DOHH2 (cell line): ENCODE results near the gene CADPS.

Experiments
- EZH2phosphoT487 ChIP-seq: fragments of 200-600 bp; sonication (generic); IDR thresholded peaks from 2 replicates; pipeline ENCODE4 v1.6.1; 2017; ENCODE audit warnings: borderline replicate concordance, mild to moderate bottlenecking, antibody characterized with exemption, low read length, moderate library complexity, mixed read lengths
- TF ChIP-seq, protein P1 (sequence below): fragments of 200-600 bp; sonication (generic); IDR thresholded peaks from one replicate; pipeline ENCODE4 v1.5.1; 2014; ENCODE audit warnings: antibody characterized with exemption, mild to moderate bottlenecking, low read depth, low read length; ENCODE audit not compliant: poor library complexity, severe bottlenecking

DNA sequence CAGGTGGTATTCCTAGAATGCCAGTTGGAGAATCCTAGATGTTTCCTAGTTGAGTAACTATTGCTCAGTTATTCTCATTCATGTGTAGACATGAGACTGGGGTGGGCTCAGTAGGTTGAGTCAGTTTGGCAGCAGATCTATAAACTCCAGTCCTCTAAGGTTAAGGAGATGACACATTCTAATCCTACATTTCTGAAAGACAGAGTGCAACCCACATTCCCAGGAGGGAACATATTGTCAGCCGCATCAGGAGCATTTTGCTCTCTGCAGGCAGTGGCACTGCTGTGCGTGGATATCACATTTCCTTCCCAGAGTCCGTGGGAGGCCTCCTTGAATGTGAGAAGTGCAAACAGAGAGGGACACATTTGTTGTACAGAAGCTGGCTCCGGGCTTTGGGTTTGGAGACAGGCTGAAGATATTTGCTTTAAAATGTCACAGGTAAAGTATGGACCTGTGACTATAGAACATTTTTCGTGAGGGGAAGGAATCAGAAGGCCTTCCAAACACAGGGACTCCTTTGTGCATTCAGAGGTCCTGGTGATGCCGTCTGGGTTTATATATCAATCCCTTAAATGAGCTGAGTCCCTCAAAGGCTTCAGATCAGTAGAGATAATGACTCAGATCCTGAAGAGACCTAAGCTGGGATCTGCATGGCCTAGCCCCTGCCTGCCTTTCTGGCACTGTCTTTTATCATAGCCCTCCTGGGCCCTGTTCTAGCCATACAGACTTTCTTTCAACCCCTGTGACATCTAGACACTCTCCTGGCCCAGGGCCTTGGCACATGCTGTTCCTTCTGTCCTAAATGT lies 156.5 kb downstream of the CADPS start:
- TF ChIP-seq, protein P1, sequence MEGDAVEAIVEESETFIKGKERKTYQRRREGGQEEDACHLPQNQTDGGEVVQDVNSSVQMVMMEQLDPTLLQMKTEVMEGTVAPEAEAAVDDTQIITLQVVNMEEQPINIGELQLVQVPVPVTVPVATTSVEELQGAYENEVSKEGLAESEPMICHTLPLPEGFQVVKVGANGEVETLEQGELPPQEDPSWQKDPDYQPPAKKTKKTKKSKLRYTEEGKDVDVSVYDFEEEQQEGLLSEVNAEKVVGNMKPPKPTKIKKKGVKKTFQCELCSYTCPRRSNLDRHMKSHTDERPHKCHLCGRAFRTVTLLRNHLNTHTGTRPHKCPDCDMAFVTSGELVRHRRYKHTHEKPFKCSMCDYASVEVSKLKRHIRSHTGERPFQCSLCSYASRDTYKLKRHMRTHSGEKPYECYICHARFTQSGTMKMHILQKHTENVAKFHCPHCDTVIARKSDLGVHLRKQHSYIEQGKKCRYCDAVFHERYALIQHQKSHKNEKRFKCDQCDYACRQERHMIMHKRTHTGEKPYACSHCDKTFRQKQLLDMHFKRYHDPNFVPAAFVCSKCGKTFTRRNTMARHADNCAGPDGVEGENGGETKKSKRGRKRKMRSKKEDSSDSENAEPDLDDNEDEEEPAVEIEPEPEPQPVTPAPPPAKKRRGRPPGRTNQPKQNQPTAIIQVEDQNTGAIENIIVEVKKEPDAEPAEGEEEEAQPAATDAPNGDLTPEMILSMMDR: no peak
- TF ChIP-seq EZH2phosphoT487: no peak
